Measurements from ENCODE around the gene WDFY2. TPM values are rescaled to one million over a fixed set of nuclear protein-coding genes. Genes with fewer than 3 reads are reported as not detected.

Gene WDFY2
- total and polyA plus RNA-seq, 10 of the 15 experiments (the other 5 are each of a cell fraction or from before 2014, with no cell fraction given), result 2.1 to 13.0 (median 8.1) TPM

DNA sequence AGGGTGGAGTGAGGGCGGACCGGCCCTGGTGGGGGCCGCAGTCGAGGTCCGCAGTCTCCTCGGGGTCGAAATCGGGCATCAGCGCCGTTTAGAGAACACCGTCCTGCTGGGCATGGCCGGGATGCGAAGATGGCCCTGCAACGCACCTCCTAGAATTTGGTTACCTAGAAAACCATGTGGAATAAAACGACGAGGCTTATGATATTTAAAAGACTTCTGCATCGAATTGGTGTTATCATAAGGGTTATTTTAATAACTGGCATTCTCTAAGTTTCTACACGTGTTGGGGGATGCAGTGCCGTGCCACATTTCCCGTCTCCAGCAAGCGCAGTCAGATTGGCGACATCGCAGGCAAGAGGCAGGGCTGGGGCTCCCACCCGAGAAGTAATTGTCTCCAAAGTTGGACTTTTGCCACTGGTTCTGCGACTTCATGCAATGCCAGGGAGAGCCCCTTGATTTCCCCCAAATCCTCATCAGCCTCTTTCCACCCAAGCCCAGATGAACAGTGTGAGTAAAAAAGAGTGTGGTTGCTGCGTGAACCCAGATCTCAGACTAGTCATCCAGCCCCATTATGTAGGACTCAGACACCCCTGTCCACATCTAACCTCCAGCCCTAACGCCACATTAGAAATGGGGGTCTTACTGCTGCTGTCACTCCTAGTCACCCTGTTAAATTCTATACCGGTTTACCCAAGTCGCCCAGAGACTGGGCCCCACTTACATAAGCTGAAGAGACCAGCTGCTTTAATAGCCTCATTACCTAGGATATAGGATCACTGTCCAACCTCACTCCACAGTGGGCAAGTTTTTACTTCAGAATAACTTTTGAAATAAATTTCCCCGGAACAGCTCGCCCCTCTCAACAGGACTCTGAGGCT lies 220.3 kb downstream of the WDFY2 start (continued):
- TF ChIP-seq, protein P1, sequence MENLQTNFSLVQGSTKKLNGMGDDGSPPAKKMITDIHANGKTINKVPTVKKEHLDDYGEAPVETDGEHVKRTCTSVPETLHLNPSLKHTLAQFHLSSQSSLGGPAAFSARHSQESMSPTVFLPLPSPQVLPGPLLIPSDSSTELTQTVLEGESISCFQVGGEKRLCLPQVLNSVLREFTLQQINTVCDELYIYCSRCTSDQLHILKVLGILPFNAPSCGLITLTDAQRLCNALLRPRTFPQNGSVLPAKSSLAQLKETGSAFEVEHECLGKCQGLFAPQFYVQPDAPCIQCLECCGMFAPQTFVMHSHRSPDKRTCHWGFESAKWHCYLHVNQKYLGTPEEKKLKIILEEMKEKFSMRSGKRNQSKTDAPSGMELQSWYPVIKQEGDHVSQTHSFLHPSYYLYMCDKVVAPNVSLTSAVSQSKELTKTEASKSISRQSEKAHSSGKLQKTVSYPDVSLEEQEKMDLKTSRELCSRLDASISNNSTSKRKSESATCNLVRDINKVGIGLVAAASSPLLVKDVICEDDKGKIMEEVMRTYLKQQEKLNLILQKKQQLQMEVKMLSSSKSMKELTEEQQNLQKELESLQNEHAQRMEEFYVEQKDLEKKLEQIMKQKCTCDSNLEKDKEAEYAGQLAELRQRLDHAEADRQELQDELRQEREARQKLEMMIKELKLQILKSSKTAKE (IDR thresholded peaks at IDR 0.05; ENCODE audit: low read depth, poor library complexity, severe bottlenecking), result no peak
- TF ChIP-seq, protein P2, sequence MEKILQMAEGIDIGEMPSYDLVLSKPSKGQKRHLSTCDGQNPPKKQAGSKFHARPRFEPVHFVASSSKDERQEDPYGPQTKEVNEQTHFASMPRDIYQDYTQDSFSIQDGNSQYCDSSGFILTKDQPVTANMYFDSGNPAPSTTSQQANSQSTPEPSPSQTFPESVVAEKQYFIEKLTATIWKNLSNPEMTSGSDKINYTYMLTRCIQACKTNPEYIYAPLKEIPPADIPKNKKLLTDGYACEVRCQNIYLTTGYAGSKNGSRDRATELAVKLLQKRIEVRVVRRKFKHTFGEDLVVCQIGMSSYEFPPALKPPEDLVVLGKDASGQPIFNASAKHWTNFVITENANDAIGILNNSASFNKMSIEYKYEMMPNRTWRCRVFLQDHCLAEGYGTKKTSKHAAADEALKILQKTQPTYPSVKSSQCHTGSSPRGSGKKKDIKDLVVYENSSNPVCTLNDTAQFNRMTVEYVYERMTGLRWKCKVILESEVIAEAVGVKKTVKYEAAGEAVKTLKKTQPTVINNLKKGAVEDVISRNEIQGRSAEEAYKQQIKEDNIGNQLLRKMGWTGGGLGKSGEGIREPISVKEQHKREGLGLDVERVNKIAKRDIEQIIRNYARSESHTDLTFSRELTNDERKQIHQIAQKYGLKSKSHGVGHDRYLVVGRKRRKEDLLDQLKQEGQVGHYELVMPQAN (conservative IDR thresholded peaks at IDR 0.05), result no peak
- TF ChIP-seq IKZF2 (IDR thresholded peaks at IDR 0.05) (no peak), TCF7 (IDR thresholded peaks at IDR 0.05; ENCODE audit: borderline replicate concordance) (no peak), CREB1 (IDR thresholded peaks at IDR 0.05; ENCODE audit: low read depth) (no peak), SMAD1 (IDR thresholded peaks at IDR 0.05; ENCODE audit: low read depth, partially characterized antibody) (peak; percentile 56), TBL1XR1 (IDR thresholded peaks at IDR 0.05; ENCODE audit: low read depth, low read length) (no peak), IRF4 (IDR thresholded peaks at IDR 0.05; ENCODE audit: low read depth, low read length) (no peak), LARP7 (IDR thresholded peaks at IDR 0.05) (no peak), EP300 (IDR thresholded peaks at IDR 0.05; ENCODE audit: borderline replicate concordance in 1 of 2, control insufficient read depth in 1 of 2, low read depth in 2 of 2, low read length in 2 of 2) (no peak), RUNX3 (IDR thresholded peaks at IDR 0.05; ENCODE audit: low read length) (0 out of 2 replicates have a peak, but pooled peaks have one; percentile 10), NRF1 (conservative IDR thresholded peaks at IDR 0.05; ENCODE audit: low read depth, low read length) (no peak), SREBF1 (IDR thresholded peaks at IDR 0.05; ENCODE audit: low read length) (no peak), ZNF384 (IDR thresholded peaks at IDR 0.05; ENCODE audit: borderline replicate concordance, low read depth, low read length) (no peak), CBX3 (IDR thresholded peaks at IDR 0.05; ENCODE audit: borderline replicate concordance, low read depth) (no peak), DPF2 (IDR thresholded peaks at IDR 0.05) (no peak), STAT1 (conservative IDR thresholded peaks at IDR 0.05) (no peak), KAT2A (conservative IDR thresholded peaks at IDR 0.05; ENCODE audit: control insufficient read depth, low read depth, low read length) (no peak)
- TF ChIP-seq, protein P3, sequence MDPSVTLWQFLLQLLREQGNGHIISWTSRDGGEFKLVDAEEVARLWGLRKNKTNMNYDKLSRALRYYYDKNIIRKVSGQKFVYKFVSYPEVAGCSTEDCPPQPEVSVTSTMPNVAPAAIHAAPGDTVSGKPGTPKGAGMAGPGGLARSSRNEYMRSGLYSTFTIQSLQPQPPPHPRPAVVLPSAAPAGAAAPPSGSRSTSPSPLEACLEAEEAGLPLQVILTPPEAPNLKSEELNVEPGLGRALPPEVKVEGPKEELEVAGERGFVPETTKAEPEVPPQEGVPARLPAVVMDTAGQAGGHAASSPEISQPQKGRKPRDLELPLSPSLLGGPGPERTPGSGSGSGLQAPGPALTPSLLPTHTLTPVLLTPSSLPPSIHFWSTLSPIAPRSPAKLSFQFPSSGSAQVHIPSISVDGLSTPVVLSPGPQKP (IDR thresholded peaks at IDR 0.05; ENCODE audit: low read depth, low read length), result no peak
- TF ChIP-seq, protein P4, sequence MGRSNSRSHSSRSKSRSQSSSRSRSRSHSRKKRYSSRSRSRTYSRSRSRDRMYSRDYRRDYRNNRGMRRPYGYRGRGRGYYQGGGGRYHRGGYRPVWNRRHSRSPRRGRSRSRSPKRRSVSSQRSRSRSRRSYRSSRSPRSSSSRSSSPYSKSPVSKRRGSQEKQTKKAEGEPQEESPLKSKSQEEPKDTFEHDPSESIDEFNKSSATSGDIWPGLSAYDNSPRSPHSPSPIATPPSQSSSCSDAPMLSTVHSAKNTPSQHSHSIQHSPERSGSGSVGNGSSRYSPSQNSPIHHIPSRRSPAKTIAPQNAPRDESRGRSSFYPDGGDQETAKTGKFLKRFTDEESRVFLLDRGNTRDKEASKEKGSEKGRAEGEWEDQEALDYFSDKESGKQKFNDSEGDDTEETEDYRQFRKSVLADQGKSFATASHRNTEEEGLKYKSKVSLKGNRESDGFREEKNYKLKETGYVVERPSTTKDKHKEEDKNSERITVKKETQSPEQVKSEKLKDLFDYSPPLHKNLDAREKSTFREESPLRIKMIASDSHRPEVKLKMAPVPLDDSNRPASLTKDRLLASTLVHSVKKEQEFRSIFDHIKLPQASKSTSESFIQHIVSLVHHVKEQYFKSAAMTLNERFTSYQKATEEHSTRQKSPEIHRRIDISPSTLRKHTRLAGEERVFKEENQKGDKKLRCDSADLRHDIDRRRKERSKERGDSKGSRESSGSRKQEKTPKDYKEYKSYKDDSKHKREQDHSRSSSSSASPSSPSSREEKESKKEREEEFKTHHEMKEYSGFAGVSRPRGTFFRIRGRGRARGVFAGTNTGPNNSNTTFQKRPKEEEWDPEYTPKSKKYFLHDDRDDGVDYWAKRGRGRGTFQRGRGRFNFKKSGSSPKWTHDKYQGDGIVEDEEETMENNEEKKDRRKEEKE (IDR thresholded peaks at IDR 0.05), result no peak

Measured in GM12878 (cell line).